Measurements from ENCODE around the gene LRMDA.
"Not testable (repeated sequence)": the region's sequence is repeated elsewhere in the genome, so short reads cannot be mapped to it uniquely, and the experiment has no call there.

Gene LRMDA

GRCh38 chr10:75616076-75616475, 184.7 kb downstream of the LRMDA start:
- Histone ChIP-seq H3K27me3 (peaks cover 0 to 4% (median 0%) of the 10 kb centered on the region in 11 experiments; a peak in 1 of 22 replicates), H4K20me1 (no peaks in the 10 kb centered on the region), H3K4me1 (peaks cover 0 to 80% (median 18%) of the 10 kb centered on the region in 10 experiments; a peak in 12 of 20 replicates), H3K4me2 (peak overlapping the region in 1 of 11 experiments; percentile 83; a peak in 1 of 22 replicates), H3K9ac (no peak overlapping the region), H3K27ac (no peak overlapping the region), H3K36me3 (no peaks in the 10 kb centered on the region), H3K4me3 (no peak overlapping the region), H3K9me3 (replicated peaks in 1 of 11) (no peaks in the 10 kb centered on the region)
- TF ChIP-seq Cebpa-rat (IDR thresholded peaks at IDR 0.05): no peak

GRCh38 chr10:75616874-75617478, 185.6 kb downstream of the LRMDA start:
- TF ChIP-seq Cebpa-rat (IDR thresholded peaks at IDR 0.05): no peak
- Histone ChIP-seq H3K4me3 (no peak overlapping the region), H3K27ac (no peak overlapping the region), H3K27me3 (peaks cover 0 to 4% (median 0%) of the 10 kb centered on the region in 11 experiments; a peak in 1 of 22 replicates), H3K4me1 (peaks cover 0 to 77% (median 11%) of the 10 kb centered on the region in 10 experiments; a peak in 12 of 20 replicates), H3K9me3 (replicated peaks in 1 of 11) (no peaks in the 10 kb centered on the region), H3K4me2 (peak overlapping the region in 2 of 11 experiments; percentile 65 to 83; a peak in 4 of 22 replicates), H4K20me1 (no peaks in the 10 kb centered on the region), H3K36me3 (no peaks in the 10 kb centered on the region), H3K9ac (no peak overlapping the region)

GRCh38 chr10:75617485-75618155, 186.2 kb downstream of the LRMDA start:
- no peaks in the 10 kb centered on the region for H4K20me1 ChIP-seq
- no peak overlapping the region for H3K4me3 ChIP-seq
- H3K4me1 ChIP-seq: peaks cover 0 to 72% (median 8%) of the 10 kb centered on the region in 10 experiments; a peak in 10 of 20 replicates
- no peaks in the 10 kb centered on the region for H3K36me3 ChIP-seq
- no peaks in the 10 kb centered on the region for H3K9me3 ChIP-seq (replicated peaks in 1 of 11)
- no peak overlapping the region for H3K9ac ChIP-seq
- H3K27ac ChIP-seq: no peak overlapping the region
- TF ChIP-seq Cebpa-rat (IDR thresholded peaks at IDR 0.05): no peak
- peaks cover 0 to 4% (median 0%) of the 10 kb centered on the region in 11 experiments; a peak in 1 of 22 replicates for H3K27me3 ChIP-seq
- peak overlapping the region in 2 of 11 experiments; percentile 65 to 83; a peak in 4 of 22 replicates for H3K4me2 ChIP-seq

- Histone ChIP-seq H3K4me1 (peaks cover 0 to 75% (median 0%) of the 10 kb centered on the region in 10 experiments; a peak in 8 of 20 replicates), H3K36me3 (no peaks in the 10 kb centered on the region), H3K4me2 (peak overlapping the region in 1 of 11 experiments; percentile 49; a peak in 2 of 22 replicates), H3K4me3 (no peak overlapping the region), H3K27me3 (no peaks in the 10 kb centered on the region), H4K20me1 (no peaks in the 10 kb centered on the region), H3K9me3 (replicated peaks in 1 of 11) (no peaks in the 10 kb centered on the region), H3K27ac (no peak overlapping the region), H3K9ac (no peak overlapping the region)
- no peak for TF ChIP-seq Cebpa-rat (IDR thresholded peaks at IDR 0.05)
These were observed 188.2 kb downstream of the LRMDA start for GRCh38 chr10:75619635-75620034.

GRCh38 chr10:75620356-75620755, 188.9 kb downstream of the LRMDA start:
- Histone ChIP-seq H3K4me2 (peak overlapping the region in 2 of 11 experiments; percentile 32 to 49; a peak in 3 of 22 replicates), H4K20me1 (no peaks in the 10 kb centered on the region)

GRCh38 chr10:75621003-75621402, 189.6 kb downstream of the LRMDA start:
- H3K36me3 ChIP-seq; H3K27me3 ChIP-seq; H3K9me3 ChIP-seq (replicated peaks in 1 of 11); H3K27ac ChIP-seq; H4K20me1 ChIP-seq; H3K4me3 ChIP-seq; H3K9ac ChIP-seq: not testable (repeated sequence)
- Histone ChIP-seq H3K4me2 (peak overlapping the region in 2 of 11 experiments; percentile 22 to 60; a peak in 4 of 22 replicates), H3K4me1 (peaks cover 0 to 71% (median 0%) of the 10 kb centered on the region in 10 experiments; a peak in 4 of 20 replicates)

More at GRCh38 chr10:75620356-75620755, 188.9 kb downstream of the LRMDA start:
- Histone ChIP-seq H3K4me3 (no peak overlapping the region), H3K36me3 (no peaks in the 10 kb centered on the region), H3K27me3 (no peaks in the 10 kb centered on the region), H3K27ac (no peak overlapping the region), H3K9ac (no peak overlapping the region), H3K9me3 (replicated peaks in 1 of 11) (no peaks in the 10 kb centered on the region), H3K4me1 (peaks cover 0 to 73% (median 0%) of the 10 kb centered on the region in 10 experiments; a peak in 4 of 20 replicates)
- no peak for TF ChIP-seq Cebpa-rat (IDR thresholded peaks at IDR 0.05)

- H3K27ac ChIP-seq: no peak overlapping the region
- no peak for TF ChIP-seq Cebpa-rat (IDR thresholded peaks at IDR 0.05)
- H3K4me3 ChIP-seq: no peak overlapping the region
- no peak overlapping the region for H3K4me2 ChIP-seq
- H3K4me1 ChIP-seq: peaks cover 0 to 65% (median 0%) of the 10 kb centered on the region in 10 experiments; a peak in 4 of 20 replicates
- H3K9ac ChIP-seq: no peak overlapping the region
- H3K27me3 ChIP-seq: no peaks in the 10 kb centered on the region
- H3K36me3 ChIP-seq: no peaks in the 10 kb centered on the region
- no peaks in the 10 kb centered on the region for H4K20me1 ChIP-seq
- H3K9me3 ChIP-seq (replicated peaks in 1 of 11): no peaks in the 10 kb centered on the region
These were observed 191.1 kb downstream of the LRMDA start for GRCh38 chr10:75622503-75622902.

- Histone ChIP-seq H3K9ac (peak overlapping the region in 1 of 11 experiments; percentile 26; a peak in 1 of 22 replicates), H3K4me1 (peaks cover 0 to 60% (median 0%) of the 10 kb centered on the region in 10 experiments; a peak in 4 of 20 replicates), H4K20me1 (no peaks in the 10 kb centered on the region), H3K36me3 (no peaks in the 10 kb centered on the region), H3K9me3 (replicated peaks in 1 of 11) (no peaks in the 10 kb centered on the region), H3K4me2 (peak overlapping the region in 3 of 11 experiments; percentile 12 to 72 (median 43); a peak in 5 of 22 replicates), H3K4me3 (no peak overlapping the region), H3K27me3 (no peaks in the 10 kb centered on the region), H3K27ac (peak overlapping the region in 1 of 11 experiments; percentile 7; a peak in 1 of 22 replicates)
- no peak for TF ChIP-seq Cebpa-rat (IDR thresholded peaks at IDR 0.05)
These were observed 192.1 kb downstream of the LRMDA start for GRCh38 chr10:75623310-75624093.

GRCh38 chr10:75624638-75625037, 193.2 kb downstream of the LRMDA start:
- H3K27ac ChIP-seq: no peak overlapping the region
- peaks cover 0 to 62% (median 0%) of the 10 kb centered on the region in 10 experiments; a peak in 4 of 20 replicates for H3K4me1 ChIP-seq
- no peak overlapping the region for H3K4me3 ChIP-seq
- no peak for TF ChIP-seq Cebpa-rat (IDR thresholded peaks at IDR 0.05)
- H3K36me3 ChIP-seq: no peaks in the 10 kb centered on the region
- H3K9me3 ChIP-seq (replicated peaks in 1 of 11): no peaks in the 10 kb centered on the region
- 0 out of 22 replicates have a peak overlapping the region, but pooled peaks of 1 of the 11 experiments have one; percentile 32 for H3K4me2 ChIP-seq
- H4K20me1 ChIP-seq: no peaks in the 10 kb centered on the region
- no peaks in the 10 kb centered on the region for H3K27me3 ChIP-seq
- H3K9ac ChIP-seq: no peak overlapping the region

All from BLaER1 treated with 17β-estradiol and CSF1 and Interleukin-3, amounts not matched to agents 10 nM and 100 nM (cell line).